Prostate gland (tissue), 2 donors: Measurements from ENCODE around the gene STIL. TPM values are rescaled to one million over a fixed set of nuclear protein-coding genes. Genes with fewer than 3 reads are reported as not detected.
"Not testable (repeated sequence)": the region's sequence is repeated elsewhere in the genome, so short reads cannot be mapped to it uniquely, and the experiment has no call there.

ENCODE experiments used
- DNase-seq: peaks from one replicate; pipeline ENCODE4 v3.0.0-alpha.2; 2019; ENCODE audit warnings: low spot score
- H3K27ac ChIP-seq, 2 donors: fragments of 200-600 bp; sonication (generic); 2 replicates each; pipeline ENCODE4 v1.5.1; 2017 to 2019
- H3K27me3 ChIP-seq: fragments of 200-600 bp; sonication (generic); replicated peaks from 2 replicates; pipeline ENCODE4 v1.5.1; 2019; ENCODE audit not compliant: insufficient read depth
- H3K36me3 ChIP-seq, 2 donors: fragments of 200-600 bp; sonication (generic); 1 replicate in 1 of 2; 2 replicates in 1 of 2; pipeline versions ENCODE4 v1.5.1 to v1.8.1; 2017 to 2019
- H3K4me1 ChIP-seq: fragments of 200-600 bp; sonication (generic); replicated peaks from 2 replicates; pipeline ENCODE4 v1.5.1; 2019
- H3K4me3 ChIP-seq, 2 donors: fragments of 200-600 bp; sonication (generic); 2 replicates each; pipeline ENCODE4 v1.5.1; 2017 to 2019
- H3K9me3 ChIP-seq: fragments of 200-600 bp; sonication (generic); 2 replicates; pipeline ENCODE4 v1.5.1; 2017
- POLR2A ChIP-seq: fragments of 450-650 bp; IDR thresholded peaks from one replicate; pipeline ENCODE4 v1.6.1; 2016; ENCODE audit warnings: antibody characterized with exemption, mild to moderate bottlenecking
- POLR2AphosphoS5 ChIP-seq: sonication (generic); formaldehyde crosslinking; IDR thresholded peaks from one replicate; pipeline ENCODE4 v1.6.1; 2017; ENCODE audit warnings: antibody characterized with exemption
- WGBS: methylation state at CpG from one replicate; pipeline ENCODE4 v1.1.5; 2018; 5-methylcytosine and 5-hydroxymethylcytosine counted together
- intact Hi-C: fragments of 100-400 bp; cut with DNase I; formaldehyde crosslinking; loops from one replicate; pipeline ENCODE4 v1.14.2; 2022
- total RNA-seq, 2 donors: library from RNA; depleted of rRNA; stranded (reverse); fragments of >200 nt; gene quantifications; one replicate each; pipeline ENCODE4 v1.1.0, GENCODE V29; 2016
- TF ChIP-seq, protein P1 (sequence below), 4 experiments: fragments of 200-600 bp in 2 of 4; fragments of 450-650 bp in 2 of 4; sonication (generic) in 2 of 4; IDR thresholded peaks; 1 replicate in 3 of 4; 2 replicates in 1 of 4; pipeline ENCODE4 v1.5.1; 2016 to 2019; ENCODE audit warnings: antibody characterized with exemption in 4 of 4, mild to moderate bottlenecking in 2 of 4, moderate library complexity in 2 of 4

Gene STIL
- total RNA-seq, 2 donors from 2014 or later: 1.5 to 5.9 TPM

DNA sequence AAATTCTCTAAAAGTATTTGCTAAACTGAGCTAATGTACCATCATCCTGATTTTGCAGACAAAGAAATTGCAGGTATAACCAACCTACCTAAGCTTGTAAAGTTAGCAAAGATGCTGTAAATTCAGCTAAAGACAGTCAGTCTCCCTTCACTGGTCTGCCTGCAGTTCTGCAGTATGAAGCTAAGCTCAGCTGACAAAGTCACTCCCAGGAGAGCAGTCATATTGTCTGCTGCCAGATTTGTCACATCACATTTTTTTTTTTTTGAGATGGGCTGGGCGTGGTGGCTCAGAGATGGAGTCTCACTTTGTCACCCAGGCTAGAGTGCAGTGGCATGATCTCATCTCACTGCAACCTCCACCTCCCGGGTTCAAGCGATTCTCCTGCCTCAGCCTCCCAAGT, 10.7 kb upstream of the STIL start:
- no peaks in the 10 kb centered on the region for H3K36me3 ChIP-seq
- DNase-seq: no peak
- TF ChIP-seq, protein P1, sequence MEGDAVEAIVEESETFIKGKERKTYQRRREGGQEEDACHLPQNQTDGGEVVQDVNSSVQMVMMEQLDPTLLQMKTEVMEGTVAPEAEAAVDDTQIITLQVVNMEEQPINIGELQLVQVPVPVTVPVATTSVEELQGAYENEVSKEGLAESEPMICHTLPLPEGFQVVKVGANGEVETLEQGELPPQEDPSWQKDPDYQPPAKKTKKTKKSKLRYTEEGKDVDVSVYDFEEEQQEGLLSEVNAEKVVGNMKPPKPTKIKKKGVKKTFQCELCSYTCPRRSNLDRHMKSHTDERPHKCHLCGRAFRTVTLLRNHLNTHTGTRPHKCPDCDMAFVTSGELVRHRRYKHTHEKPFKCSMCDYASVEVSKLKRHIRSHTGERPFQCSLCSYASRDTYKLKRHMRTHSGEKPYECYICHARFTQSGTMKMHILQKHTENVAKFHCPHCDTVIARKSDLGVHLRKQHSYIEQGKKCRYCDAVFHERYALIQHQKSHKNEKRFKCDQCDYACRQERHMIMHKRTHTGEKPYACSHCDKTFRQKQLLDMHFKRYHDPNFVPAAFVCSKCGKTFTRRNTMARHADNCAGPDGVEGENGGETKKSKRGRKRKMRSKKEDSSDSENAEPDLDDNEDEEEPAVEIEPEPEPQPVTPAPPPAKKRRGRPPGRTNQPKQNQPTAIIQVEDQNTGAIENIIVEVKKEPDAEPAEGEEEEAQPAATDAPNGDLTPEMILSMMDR (IDR thresholded peaks at IDR 0.05): no peak
- TF ChIP-seq POLR2AphosphoS5 (no peak), POLR2A (no peak)
- peak overlapping the region in 1 of 2 donors; percentile 60 for H3K27ac ChIP-seq
- H3K9me3 ChIP-seq: no peaks in the 10 kb centered on the region
- intact Hi-C loops: loop anchor here (10.0 kb wide), 1 partner anchor 140 kb away; no protein-coding TSS in a partner anchor
- no peak overlapping the region for H3K4me3 ChIP-seq
- WGBS: 93% methylated on average over 3 of the region's 3 CpGs
- no peaks in the 10 kb centered on the region for H3K27me3 ChIP-seq
- no peaks in the 10 kb centered on the region for H3K4me1 ChIP-seq

DNA sequence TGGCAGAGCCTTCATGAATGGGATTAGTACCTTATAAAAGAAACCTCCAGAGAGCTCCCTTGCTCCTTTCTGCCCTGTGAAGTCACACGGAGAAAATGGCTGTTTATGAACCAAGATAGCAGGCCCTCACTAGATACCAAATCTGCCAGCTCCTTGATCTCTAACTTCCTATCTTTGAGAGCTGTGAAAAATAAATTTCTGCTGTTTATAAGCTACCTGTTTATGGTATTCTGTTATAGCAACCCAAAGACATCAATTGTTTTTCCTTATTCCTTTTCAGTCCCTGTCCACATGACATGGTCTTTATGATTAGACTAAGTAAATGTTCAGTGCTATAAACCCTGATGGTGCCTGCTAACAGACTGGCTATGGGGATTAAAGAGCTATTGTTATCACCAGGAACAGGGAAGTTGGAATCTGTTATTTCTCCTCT, 9.7 kb upstream of the STIL start:
- Histone ChIP-seq H3K27ac (peak overlapping the region; percentile 56 to 60), H3K9me3 (no peaks in the 10 kb centered on the region), H3K4me1 (no peaks in the 10 kb centered on the region), H3K36me3 (no peaks in the 10 kb centered on the region), H3K27me3 (no peaks in the 10 kb centered on the region), H3K4me3 (no peak overlapping the region)
- no peak for TF ChIP-seq POLR2A
- TF ChIP-seq POLR2AphosphoS5: peak; percentile 82
- TF ChIP-seq, protein P1 (IDR thresholded peaks at IDR 0.05): no peak
- intact Hi-C loops: loop anchor here (10.0 kb wide), 1 partner anchor 139 kb away; no protein-coding TSS in a partner anchor
- whole genome bisulfite sequencing: 16% methylated on average over 1 of the region's 1 CpG
- peak; percentile 51 for DNase-seq

- intact Hi-C loops: loop anchor here (10.0 kb wide), 1 partner anchor 135 kb away; no protein-coding TSS in a partner anchor
- H3K4me1 ChIP-seq, DNase-seq, H3K27me3 ChIP-seq, H3K27ac ChIP-seq, H3K9me3 ChIP-seq, H3K36me3 ChIP-seq, H3K4me3 ChIP-seq: not testable (repeated sequence)
- 93% methylated on average over 14 of the region's 14 CpGs for WGBS
These were observed 6.0 kb upstream of the STIL start for GRCh38 chr1:47319968-47320367.

DNA sequence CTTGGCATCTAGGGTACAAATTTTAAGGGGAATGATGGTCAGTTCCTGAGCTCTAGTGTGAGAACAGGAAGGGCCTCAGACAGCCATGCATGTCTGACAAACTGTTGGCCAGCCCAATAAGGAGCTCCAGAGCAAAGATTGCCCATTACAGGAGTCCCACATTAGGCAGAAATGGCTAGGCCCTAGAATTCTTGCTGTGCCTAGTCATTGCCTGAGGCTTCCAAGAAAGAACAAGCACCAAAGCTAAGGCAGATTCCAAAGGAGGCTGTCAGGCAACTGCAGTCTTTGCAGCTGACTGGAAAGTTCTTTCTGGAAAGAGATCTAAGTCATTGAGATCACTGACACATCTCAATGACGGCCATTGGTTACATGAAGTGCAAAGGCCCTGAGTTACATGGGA, 3.9 kb upstream of the STIL start:
- WGBS: 86% methylated on average over 1 of the region's 1 CpG

DNA sequence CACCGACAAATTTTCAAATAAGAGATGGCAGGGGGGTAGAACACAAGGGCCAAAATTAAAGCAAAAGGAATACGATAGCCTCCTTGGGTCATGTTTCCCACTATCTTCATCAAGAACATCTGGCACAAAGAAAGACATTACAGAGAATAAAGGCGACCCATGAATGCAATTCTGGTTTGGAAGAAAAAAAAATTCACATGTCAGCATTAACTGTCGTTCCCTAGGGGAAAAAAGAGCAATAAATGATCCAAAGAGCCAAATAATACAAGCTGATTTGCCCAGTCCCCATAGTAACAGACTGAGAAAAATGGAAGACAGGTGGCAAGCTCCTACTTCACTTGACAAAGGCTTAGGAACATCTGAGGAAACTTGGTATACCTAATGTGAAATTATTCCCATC, 4.5 kb downstream of the STIL start:
- Histone ChIP-seq H3K27ac (no peak overlapping the region), H3K36me3 (no peaks in the 10 kb centered on the region), H3K4me3 (no peak overlapping the region), H3K4me1 (no peaks in the 10 kb centered on the region), H3K9me3 (no peaks in the 10 kb centered on the region), H3K27me3 (no peaks in the 10 kb centered on the region)
- no peak for TF ChIP-seq POLR2A
- 89% methylated on average over 4 of the region's 4 CpGs for whole genome bisulfite sequencing
- no peak for DNase-seq
- intact Hi-C loops: no loop called here

More for the DNA sequence above, 3.9 kb upstream of the STIL start:
- no peak overlapping the region for H3K27ac ChIP-seq
- H3K4me3 ChIP-seq: no peak overlapping the region
- no peaks in the 10 kb centered on the region for H3K9me3 ChIP-seq
- no peaks in the 10 kb centered on the region for H3K36me3 ChIP-seq
- no peaks in the 10 kb centered on the region for H3K27me3 ChIP-seq
- no peaks in the 10 kb centered on the region for H3K4me1 ChIP-seq
- TF ChIP-seq, protein P1 (IDR thresholded peaks at IDR 0.05): no peak
- TF ChIP-seq POLR2A: no peak
- no peak for TF ChIP-seq POLR2AphosphoS5
- intact Hi-C loops: no loop called here
- no peak for DNase-seq

- no peaks in the 10 kb centered on the region for H3K27me3 ChIP-seq
- intact Hi-C loops: no loop called here
- no peaks in the 10 kb centered on the region for H3K4me1 ChIP-seq
- 97% methylated on average over 2 of the region's 2 CpGs for WGBS
- no peaks in the 10 kb centered on the region for H3K36me3 ChIP-seq
- no peak overlapping the region for H3K27ac ChIP-seq
- H3K4me3 ChIP-seq: no peak overlapping the region
- TF ChIP-seq, protein P1 (IDR thresholded peaks at IDR 0.05): no peak
- TF ChIP-seq POLR2AphosphoS5 (no peak), POLR2A (no peak)
- no peak for DNase-seq
- no peaks in the 10 kb centered on the region for H3K9me3 ChIP-seq
These were observed 11.5 kb downstream of the STIL start for GRCh38 chr1:47302472-47302871.
